ENCODE results near the gene TFDP2. TPM values are rescaled to one million over a fixed set of nuclear protein-coding genes. Genes with fewer than 3 reads are reported as not detected.
"Not testable (repeated sequence)": the region's sequence is repeated elsewhere in the genome, so short reads cannot be mapped to it uniquely, and the experiment has no call there.

Gene TFDP2
- total and polyA plus RNA-seq, 10 donors, result 4.1 to 40.5 (median 27.9) TPM

- intact Hi-C loops (cut with DNase I; ENCODE audit: low total_unique reads), result no loop called here
- Histone ChIP-seq H3K27me3 (replicated peaks in 1 of 7) (no peaks in the 10 kb centered on the region), H3K9me3 (no peaks in the 10 kb centered on the region), H3K27ac (no peak overlapping the region), H3K36me3 (no peaks in the 10 kb centered on the region), H3K4me1 (no peaks in the 10 kb centered on the region), H3K4me3 (no peak overlapping the region)
- DNase-seq, result no peak
- no peak for TF ChIP-seq POLR2A (IDR thresholded peaks at IDR 0.05)
- TF ChIP-seq CTCF (IDR thresholded peaks at IDR 0.05 in 8 of 11, conservative IDR thresholded peaks at IDR 0.05 in 3 of 11), result no peak
- TF ChIP-seq POLR2AphosphoS5 (IDR thresholded peaks at IDR 0.05), result no peak
- whole genome bisulfite sequencing, 5 donors, result 90 to 94% (median 92%) methylated on average over 3 of the region's 3 CpGs
Measured at GRCh38 chr3:142104763-142105162, 44.6 kb downstream of the TFDP2 start.

GRCh38 chr3:142098964-142099363 is 50.4 kb downstream of the TFDP2 start:
- no peak for DNase-seq

GRCh38 chr3:142097099-142097843 is 52.1 kb downstream of the TFDP2 start:
- Histone ChIP-seq H3K27ac (no peak overlapping the region), H3K36me3 (peaks cover 0 to 4% (median 0%) of the 10 kb centered on the region in 6 donors), H3K9me3 (no peaks in the 10 kb centered on the region), H3K4me1 (no peaks in the 10 kb centered on the region), H3K4me3 (no peak overlapping the region), H3K27me3 (replicated peaks in 1 of 7) (no peaks in the 10 kb centered on the region)
- intact Hi-C loops (cut with DNase I; ENCODE audit: low total_unique reads), result no loop called here
- no peak for DNase-seq
- TF ChIP-seq CTCF (IDR thresholded peaks at IDR 0.05 in 8 of 11, conservative IDR thresholded peaks at IDR 0.05 in 3 of 11), result no peak
- no peak for TF ChIP-seq POLR2AphosphoS5 (IDR thresholded peaks at IDR 0.05)
- TF ChIP-seq POLR2A (IDR thresholded peaks at IDR 0.05), result no peak
- 92 to 99% (median 97%) methylated on average over 4 of the region's 4 CpGs for WGBS, 5 donors

More at GRCh38 chr3:142098964-142099363, 50.4 kb downstream of the TFDP2 start:
- H3K36me3 ChIP-seq, result no peaks in the 10 kb centered on the region
- TF ChIP-seq POLR2A (IDR thresholded peaks at IDR 0.05) (no peak), POLR2AphosphoS5 (IDR thresholded peaks at IDR 0.05) (no peak), CTCF (IDR thresholded peaks at IDR 0.05 in 8 of 11, conservative IDR thresholded peaks at IDR 0.05 in 3 of 11) (no peak)
- H3K4me3 ChIP-seq, result no peak overlapping the region
- H3K27me3 ChIP-seq (replicated peaks in 1 of 7), result no peaks in the 10 kb centered on the region
- intact Hi-C loops (cut with DNase I; ENCODE audit: low total_unique reads), result no loop called here
- H3K27ac ChIP-seq, result no peak overlapping the region
- H3K4me1 ChIP-seq, result no peaks in the 10 kb centered on the region
- no peaks in the 10 kb centered on the region for H3K9me3 ChIP-seq

GRCh38 chr3:142095841-142096240 is 53.5 kb downstream of the TFDP2 start:
- H3K27ac ChIP-seq, result no peak overlapping the region
- intact Hi-C loops (cut with DNase I; ENCODE audit: low total_unique reads), result no loop called here
- no peaks in the 10 kb centered on the region for H3K27me3 ChIP-seq (replicated peaks in 1 of 7)
- no peak overlapping the region for H3K4me3 ChIP-seq
- TF ChIP-seq POLR2A (IDR thresholded peaks at IDR 0.05) (no peak), POLR2AphosphoS5 (IDR thresholded peaks at IDR 0.05) (no peak), CTCF (IDR thresholded peaks at IDR 0.05 in 8 of 11, conservative IDR thresholded peaks at IDR 0.05 in 3 of 11) (no peak)
- H3K9me3 ChIP-seq, result no peaks in the 10 kb centered on the region
- H3K4me1 ChIP-seq, result no peaks in the 10 kb centered on the region
- WGBS, 5 donors, result 18 to 46% (median 32%) methylated on average over 2 of the region's 2 CpGs
- H3K36me3 ChIP-seq, result peaks cover 0 to 7% (median 0%) of the 10 kb centered on the region in 6 donors
- DNase-seq, result no peak

- H3K4me1 ChIP-seq; DNase-seq; H3K27me3 ChIP-seq (replicated peaks in 1 of 7); H3K36me3 ChIP-seq; intact Hi-C loops (cut with DNase I; ENCODE audit: low total_unique reads); H3K4me3 ChIP-seq; H3K9me3 ChIP-seq; H3K27ac ChIP-seq: not testable (repeated sequence)
- 93 to 98% (median 94%) methylated on average over 5 of the region's 5 CpGs for WGBS, 5 donors
Measured at GRCh38 chr3:142088925-142089324, 60.4 kb downstream of the TFDP2 start.
